HEK293 (cell line): ENCODE measurements around the gene ARHGEF5.

Experiments
- CTCF ChIP-seq: fragments of 450-650 bp; formaldehyde crosslinking; IDR thresholded peaks from 2 replicates; pipeline ENCODE4 v1.5.1; 2016; ENCODE audit warnings: missing biosample characterization, missing genetic modification characterization
- ZNF24 ChIP-seq: fragments of 450-650 bp; formaldehyde crosslinking; IDR thresholded peaks from 2 replicates; pipeline ENCODE4 v1.5.1; 2016; ENCODE audit warnings: missing biosample characterization, missing genetic modification characterization
- ZNF274 ChIP-seq, 2 experiments: fragments of 200-500 bp in 1 of 2; fragments of 450-650 bp in 1 of 2; sonication (Bioruptor generic) in 1 of 2; formaldehyde crosslinking in 1 of 2; IDR thresholded peaks; 2 replicates each; pipeline versions ENCODE4 v1.5.1 to v1.6.1; 2014 to 2016; ENCODE audit warnings: borderline replicate concordance in 1 of 2, inconsistent platforms in 1 of 2, low read length in 1 of 2, missing biosample characterization in 1 of 2, missing genetic modification characterization in 1 of 2
- ZNF561 ChIP-seq: fragments of 450-650 bp; IDR thresholded peaks from 2 replicates; pipeline ENCODE4 v1.5.1; 2018; ENCODE audit warnings: missing biosample characterization, missing genetic modification characterization, borderline replicate concordance

- TF ChIP-seq ZNF561 (tag by site-specific recombination) (no peak), CTCF (no peak), ZNF274 (IDR thresholded peaks at IDR 0.05; ENCODE audit: low read length) (no peak), ZNF274 (tag by site-specific recombination; IDR thresholded peaks at IDR 0.05; ENCODE audit: borderline replicate concordance) (no peak), ZNF24 (tag by site-specific recombination) (no peak)
Observed at GRCh38 chr7:144410441-144410840, 55.2 kb downstream of the ARHGEF5 start.
